Osteoblast (primary cell): Measurements from ENCODE around the gene SGCE. TPM values are rescaled to one million over a fixed set of nuclear protein-coding genes. Genes with fewer than 3 reads are reported as not detected.

Experiments
- DNase-seq: peaks from one replicate; pipeline ENCODE4 v3.0.0; 2011; ENCODE audit warnings: low spot score, mixed read lengths; ENCODE audit not compliant: insufficient read length; ENCODE audit errors: missing footprints
- H2AFZ ChIP-seq: 2 replicates; pipeline ENCODE4 v1.6.0; 2011; ENCODE audit warnings: mild to moderate bottlenecking, low read length
- H3K27ac ChIP-seq: 2 replicates; pipeline ENCODE4 v1.5.1; 2011; ENCODE audit warnings: mild to moderate bottlenecking, low read depth, low read length, moderate library complexity
- H3K27me3 ChIP-seq: 2 replicates; pipeline ENCODE4 v1.6.0; 2012; ENCODE audit warnings: mild to moderate bottlenecking, control low read depth, inconsistent platforms, low read length, moderate library complexity; ENCODE audit not compliant: insufficient read depth
- H3K36me3 ChIP-seq: 2 replicates; pipeline ENCODE4 v1.5.1; 2011; ENCODE audit warnings: mild to moderate bottlenecking, low read length, control low read depth, moderate library complexity; ENCODE audit not compliant: insufficient read depth
- H3K4me1 ChIP-seq: 2 replicates; pipeline ENCODE4 v1.5.1; 2011; ENCODE audit warnings: mild to moderate bottlenecking, low read length, control low read depth, moderate library complexity; ENCODE audit not compliant: insufficient read depth
- H3K4me2 ChIP-seq: 2 replicates; pipeline ENCODE4 v1.6.0; 2011; ENCODE audit warnings: mild to moderate bottlenecking, low read length; ENCODE audit not compliant: insufficient read depth
- H3K4me3 ChIP-seq: fragments of 200-600 bp; sonication (generic); 3 replicates; pipeline ENCODE4 v1.5.1; 2012; ENCODE audit warnings: mild to moderate bottlenecking, low read length, inconsistent platforms; ENCODE audit not compliant: insufficient read depth
- H3K79me2 ChIP-seq: 2 replicates; pipeline ENCODE4 v1.6.0; 2012; ENCODE audit warnings: mild to moderate bottlenecking, low read length, control low read depth, inconsistent platforms; ENCODE audit not compliant: insufficient read depth
- H3K9me3 ChIP-seq: 2 replicates; pipeline ENCODE4 v1.5.1; 2011; ENCODE audit warnings: low read depth, low read length, control low read depth
- H4K20me1 ChIP-seq: 2 replicates; pipeline ENCODE4 v1.6.0; 2012; ENCODE audit warnings: mild to moderate bottlenecking, low read length, control low read depth; ENCODE audit not compliant: insufficient read depth
- CTCF ChIP-seq: IDR thresholded peaks from 2 replicates; pipeline ENCODE4 v1.5.1; 2011; ENCODE audit warnings: mild to moderate bottlenecking, low read depth, low read length, moderate library complexity; ENCODE audit errors: extremely low read depth
- total RNA-seq: library from RNA; depleted of rRNA; stranded (reverse); fragments of >200 nt; gene quantifications from 2 replicates; pipeline ENCODE4 v1.2.3, GENCODE V29; 2012

Gene SGCE
- total RNA-seq, 1 donor: 60.8 TPM

GRCh38 chr7:94664023-94664422, 8.1 kb upstream of the SGCE start:
- Histone ChIP-seq H3K4me3 (no peak overlapping the region), H3K4me1 (no peaks in the 10 kb centered on the region), H3K79me2 (no peaks in the 10 kb centered on the region), H4K20me1 (no peaks in the 10 kb centered on the region), H3K9me3 (no peaks in the 10 kb centered on the region), H3K27me3 (no peaks in the 10 kb centered on the region), H3K4me2 (no peak overlapping the region), H3K36me3 (no peaks in the 10 kb centered on the region), H3K27ac (no peak overlapping the region), H2AFZ (no peak overlapping the region)
- no peak for DNase-seq
- no peak for TF ChIP-seq CTCF

GRCh38 chr7:94662548-94662947, 6.6 kb upstream of the SGCE start:
- Histone ChIP-seq H3K4me2 (no peak overlapping the region), H3K36me3 (no peaks in the 10 kb centered on the region), H2AFZ (no peak overlapping the region), H3K27me3 (no peaks in the 10 kb centered on the region), H4K20me1 (no peaks in the 10 kb centered on the region), H3K4me3 (no peak overlapping the region), H3K27ac (no peak overlapping the region), H3K4me1 (no peaks in the 10 kb centered on the region), H3K9me3 (no peaks in the 10 kb centered on the region), H3K79me2 (no peaks in the 10 kb centered on the region)
- no peak for TF ChIP-seq CTCF
- no peak for DNase-seq

GRCh38 chr7:94660006-94660405, 4.1 kb upstream of the SGCE start:
- Histone ChIP-seq H3K4me2 (no peak overlapping the region), H3K4me1 (no peaks in the 10 kb centered on the region), H3K27me3 (no peaks in the 10 kb centered on the region), H4K20me1 (no peaks in the 10 kb centered on the region), H3K4me3 (no peak overlapping the region), H3K79me2 (peaks cover 4% of the 10 kb centered on the region), H3K27ac (no peak overlapping the region), H3K36me3 (no peaks in the 10 kb centered on the region), H2AFZ (no peak overlapping the region), H3K9me3 (no peaks in the 10 kb centered on the region)
- DNase-seq: no peak
- TF ChIP-seq CTCF: no peak

- no peaks in the 10 kb centered on the region for H3K36me3 ChIP-seq
- peaks cover 16% of the 10 kb centered on the region for H3K79me2 ChIP-seq
- H4K20me1 ChIP-seq: no peaks in the 10 kb centered on the region
- H3K4me3 ChIP-seq: no peak overlapping the region
- H3K4me2 ChIP-seq: peak overlapping the region; percentile 55
- H3K9me3 ChIP-seq: no peaks in the 10 kb centered on the region
- TF ChIP-seq CTCF: no peak
- peak overlapping the region; percentile 27 for H2AFZ ChIP-seq
- H3K27me3 ChIP-seq: no peaks in the 10 kb centered on the region
- peaks cover 9% of the 10 kb centered on the region for H3K4me1 ChIP-seq
- no peak overlapping the region for H3K27ac ChIP-seq
- no peak for DNase-seq
Measured at GRCh38 chr7:94658826-94659225, 2.9 kb upstream of the SGCE start.
